Thymus (tissue), 11 donors: ENCODE measurements around the gene PATJ. TPM values are rescaled to one million over a fixed set of nuclear protein-coding genes. Genes with fewer than 3 reads are reported as not detected.
"Not testable (repeated sequence)": the region's sequence is repeated elsewhere in the genome, so short reads cannot be mapped to it uniquely, and the experiment has no call there.

Experiments used
- DNase-seq, 9 donors: peaks; one replicate each; pipeline ENCODE4 v3.0.0-alpha.2; 2013; ENCODE audit warnings: low spot score in 9 of 9, low read depth in 6 of 9, missing footprints in 1 of 9
- H3K27ac ChIP-seq, 2 donors: one replicate each; pipeline ENCODE4 v1.5.1; 2013; ENCODE audit warnings: control low read depth in 1 of 2, low read depth in 1 of 2, low read length in 1 of 2, mild to moderate bottlenecking in 1 of 2, moderate library complexity in 1 of 2
- H3K27me3 ChIP-seq, 2 donors: one replicate each; pipeline ENCODE4 v1.5.1; 2013; ENCODE audit warnings: low read length in 1 of 2; ENCODE audit not compliant: control insufficient read depth in 2 of 2, insufficient read depth in 1 of 2
- H3K36me3 ChIP-seq, 2 donors: one replicate each; pipeline ENCODE4 v1.5.1; 2013; ENCODE audit warnings: low read length in 1 of 2, mild to moderate bottlenecking in 1 of 2, moderate library complexity in 1 of 2; ENCODE audit not compliant: control insufficient read depth in 2 of 2, insufficient read depth in 2 of 2
- H3K4me1 ChIP-seq, 2 donors: one replicate each; pipeline ENCODE4 v1.5.1; 2013; ENCODE audit warnings: low read length in 2 of 2; ENCODE audit not compliant: control insufficient read depth in 2 of 2, insufficient read depth in 2 of 2
- H3K4me3 ChIP-seq, 2 donors: one replicate each; pipeline ENCODE4 v1.5.1; 2013; ENCODE audit warnings: low read length in 2 of 2, control low read depth in 1 of 2, mild to moderate bottlenecking in 1 of 2
- H3K9me3 ChIP-seq, 2 donors: one replicate each; pipeline ENCODE4 v1.5.1; 2013; ENCODE audit warnings: low read length in 1 of 2, mild to moderate bottlenecking in 1 of 2; ENCODE audit not compliant: control insufficient read depth in 2 of 2, insufficient read depth in 1 of 2
- WGBS: extraction: QIAGEN DNeasy Blood & Tissue Kit; methylation state at CpG from one replicate; pipeline ENCODE4 v1.1.7; 2013; 5-methylcytosine and 5-hydroxymethylcytosine counted together
- polyA plus RNA-seq: library from polyadenylated mRNA; stranded (reverse); fragments of 200-250 nt; gene quantifications from one replicate; pipeline ENCODE4 v1.2.3, GENCODE V29; 2013
- total RNA-seq: library from RNA; stranded (reverse); fragments of 120-200 nt; gene quantifications from one replicate; pipeline ENCODE4 v1.2.4, GENCODE V29; 2013
- donor health status: healthy.

PATJ gene
- total and polyA plus RNA-seq, 2 donors, result 8.6 to 12.4 TPM

GRCh38 chr1:61888808-61889207 is 146.5 kb downstream of the PATJ start:
- H3K36me3 ChIP-seq, result no peaks in the 10 kb centered on the region
- H3K27ac ChIP-seq, result no peak overlapping the region
- WGBS, result 97% methylated on average over 1 of the region's 1 CpG
- H3K9me3 ChIP-seq, result no peaks in the 10 kb centered on the region
- no peak overlapping the region for H3K4me3 ChIP-seq
- H3K27me3 ChIP-seq, result no peaks in the 10 kb centered on the region
- no peaks in the 10 kb centered on the region for H3K4me1 ChIP-seq
- DNase-seq, result no peak

GRCh38 chr1:61890435-61890834 is 148.2 kb downstream of the PATJ start:
- not testable (repeated sequence) for H3K36me3 ChIP-seq, H3K4me1 ChIP-seq, H3K4me3 ChIP-seq, H3K27me3 ChIP-seq, H3K27ac ChIP-seq, DNase-seq, H3K9me3 ChIP-seq

- Histone ChIP-seq H3K4me3 (no peak overlapping the region), H3K9me3 (no peaks in the 10 kb centered on the region), H3K27ac (no peak overlapping the region), H3K27me3 (no peaks in the 10 kb centered on the region), H3K4me1 (no peaks in the 10 kb centered on the region), H3K36me3 (no peaks in the 10 kb centered on the region)
- 75% methylated on average over 2 of the region's 2 CpGs for WGBS
- no peak for DNase-seq
These were observed 150.7 kb downstream of the PATJ start for GRCh38 chr1:61892977-61893376.

- WGBS, result 96% methylated on average over 2 of the region's 2 CpGs
- H3K9me3 ChIP-seq, H3K36me3 ChIP-seq, H3K27ac ChIP-seq, H3K27me3 ChIP-seq, H3K4me3 ChIP-seq, DNase-seq, H3K4me1 ChIP-seq: not testable (repeated sequence)
These were observed 152.0 kb downstream of the PATJ start for GRCh38 chr1:61894296-61894695.

GRCh38 chr1:61895175-61895574 is 152.9 kb downstream of the PATJ start:
- Histone ChIP-seq H3K36me3 (no peaks in the 10 kb centered on the region), H3K4me1 (no peaks in the 10 kb centered on the region)
- 27% methylated on average over 2 of the region's 2 CpGs for WGBS

GRCh38 chr1:61898658-61899057 is 156.4 kb downstream of the PATJ start:
- Histone ChIP-seq H3K36me3 (no peaks in the 10 kb centered on the region), H3K4me1 (no peaks in the 10 kb centered on the region), H3K27ac (no peak overlapping the region), H3K4me3 (no peak overlapping the region), H3K27me3 (no peaks in the 10 kb centered on the region), H3K9me3 (no peaks in the 10 kb centered on the region)
- no peak for DNase-seq
- WGBS, result 97% methylated on average over 3 of the region's 3 CpGs

More at GRCh38 chr1:61895175-61895574, 152.9 kb downstream of the PATJ start:
- H3K4me3 ChIP-seq, result no peak overlapping the region
- DNase-seq, result no peak
- H3K27ac ChIP-seq, result no peak overlapping the region
- no peaks in the 10 kb centered on the region for H3K9me3 ChIP-seq
- no peaks in the 10 kb centered on the region for H3K27me3 ChIP-seq

GRCh38 chr1:61904354-61904753 is 162.1 kb downstream of the PATJ start:
- H3K4me1 ChIP-seq, result no peaks in the 10 kb centered on the region
- WGBS, result 96% methylated on average over 1 of the region's 1 CpG
- no peaks in the 10 kb centered on the region for H3K9me3 ChIP-seq
- no peak overlapping the region for H3K27ac ChIP-seq
- no peak overlapping the region for H3K4me3 ChIP-seq
- no peak for DNase-seq
- H3K36me3 ChIP-seq, result no peaks in the 10 kb centered on the region
- H3K27me3 ChIP-seq, result no peaks in the 10 kb centered on the region

GRCh38 chr1:61907102-61907501 is 164.8 kb downstream of the PATJ start:
- H3K9me3 ChIP-seq, result no peaks in the 10 kb centered on the region
- no peaks in the 10 kb centered on the region for H3K4me1 ChIP-seq
- no peaks in the 10 kb centered on the region for H3K27me3 ChIP-seq
- H3K4me3 ChIP-seq, result no peak overlapping the region
- no peak for DNase-seq
- 85% methylated on average over 4 of the region's 4 CpGs for WGBS
- H3K27ac ChIP-seq, result no peak overlapping the region
- no peaks in the 10 kb centered on the region for H3K36me3 ChIP-seq

- no peak for DNase-seq
- Histone ChIP-seq H3K9me3 (no peaks in the 10 kb centered on the region), H3K36me3 (no peaks in the 10 kb centered on the region), H3K4me3 (no peak overlapping the region), H3K27me3 (no peaks in the 10 kb centered on the region), H3K27ac (no peak overlapping the region), H3K4me1 (no peaks in the 10 kb centered on the region)
These were observed 167.8 kb downstream of the PATJ start for GRCh38 chr1:61910035-61910434.

GRCh38 chr1:61914823-61915482 is 172.7 kb downstream of the PATJ start:
- no peaks in the 10 kb centered on the region for H3K36me3 ChIP-seq
- no peak overlapping the region for H3K27ac ChIP-seq
- no peak for DNase-seq
- H3K9me3 ChIP-seq, result peaks cover 0 to 5% of the 10 kb centered on the region in 2 donors
- 94% methylated on average over 4 of the region's 4 CpGs for WGBS
- no peak overlapping the region for H3K4me3 ChIP-seq
- no peaks in the 10 kb centered on the region for H3K4me1 ChIP-seq
- H3K27me3 ChIP-seq, result no peaks in the 10 kb centered on the region
